Activated CD8-positive, alpha-beta memory T cell treated with anti-CD3 and anti-CD28 coated beads, Interleukin-2, amount 50 U/mL, for 48 hours (primary cell): Measurements from ENCODE around the gene PARVG.

Source experiments
- DNase-seq: peaks from one replicate; pipeline ENCODE4 v3.0.0-alpha.2; 2020

PARVG gene

DNA sequence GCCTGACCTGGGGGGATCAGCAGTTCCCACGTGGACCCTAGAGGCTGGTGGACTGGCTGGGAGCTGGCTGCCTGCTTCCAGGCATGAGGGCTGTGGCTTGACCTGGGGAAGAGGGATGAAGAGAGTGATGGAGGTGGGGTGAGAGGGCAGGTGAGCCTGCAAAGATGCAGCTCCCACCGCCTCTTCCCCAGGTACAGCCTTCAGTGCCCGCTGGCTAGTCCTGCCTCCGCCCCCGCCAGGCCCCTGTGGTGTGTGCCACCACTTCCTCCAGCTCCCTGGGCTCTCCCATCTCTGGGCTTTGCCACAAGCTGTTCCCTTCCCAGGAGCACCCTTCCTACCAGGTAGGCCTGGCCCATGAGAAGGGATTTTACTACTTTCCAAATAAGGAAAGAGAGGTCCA lies 19.1 kb downstream of the PARVG start:
- no peak for DNase-seq

DNA sequence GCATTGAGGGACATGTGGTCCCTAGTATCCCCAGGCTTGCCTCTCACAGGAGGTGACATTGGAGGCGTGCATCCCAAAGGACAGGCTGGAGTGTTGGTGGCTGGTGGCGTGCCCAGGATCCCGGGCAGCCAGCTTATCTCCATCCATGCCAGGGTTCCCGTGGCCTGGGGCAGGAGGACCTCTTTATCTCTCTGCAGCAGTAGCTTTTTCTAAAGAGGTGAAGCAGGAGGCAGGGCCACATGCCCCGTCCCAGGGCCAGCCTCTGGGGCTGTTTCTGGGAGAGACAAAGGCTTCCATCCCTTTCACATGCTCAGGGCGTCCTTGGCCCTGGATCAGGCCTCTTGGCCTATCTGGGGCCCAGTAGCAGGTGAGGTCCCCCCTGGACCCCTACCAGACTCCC lies 19.7 kb downstream of the PARVG start:
- no peak for DNase-seq

DNA sequence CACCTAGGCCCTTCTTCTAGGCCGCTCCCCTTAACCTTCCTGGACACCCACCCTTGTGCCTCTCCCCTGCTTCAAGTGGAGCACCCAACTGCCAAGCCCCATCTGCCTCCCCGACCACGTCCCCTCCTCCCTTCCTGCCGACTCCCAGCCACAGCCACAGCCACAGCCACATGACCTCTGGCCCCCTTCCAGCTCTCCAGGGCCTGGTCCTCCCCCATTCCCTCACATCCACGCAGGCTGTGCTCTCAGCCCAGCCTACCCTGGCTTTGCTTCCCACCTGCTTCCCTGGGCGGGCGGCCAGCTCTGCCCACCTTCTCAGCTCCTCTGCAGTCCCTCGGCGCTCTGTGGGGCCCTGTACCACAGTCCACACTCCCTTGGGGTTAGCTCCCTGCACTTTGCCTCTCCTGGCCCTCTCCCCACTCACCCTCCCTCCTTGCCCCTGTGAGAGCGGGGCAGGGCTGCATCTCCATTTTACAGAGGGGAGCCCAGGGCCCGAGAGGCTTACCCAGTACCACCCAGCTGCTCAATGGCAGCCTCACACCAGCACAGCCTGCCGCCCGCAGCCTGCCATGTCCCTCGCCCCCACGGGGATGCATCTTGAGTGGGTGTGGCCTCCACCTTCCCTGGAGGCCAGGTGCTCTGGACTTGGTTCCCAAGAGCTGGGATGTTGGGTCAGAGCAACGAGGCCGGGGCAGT lies 20.3 kb downstream of the PARVG start:
- no peak for DNase-seq

DNA sequence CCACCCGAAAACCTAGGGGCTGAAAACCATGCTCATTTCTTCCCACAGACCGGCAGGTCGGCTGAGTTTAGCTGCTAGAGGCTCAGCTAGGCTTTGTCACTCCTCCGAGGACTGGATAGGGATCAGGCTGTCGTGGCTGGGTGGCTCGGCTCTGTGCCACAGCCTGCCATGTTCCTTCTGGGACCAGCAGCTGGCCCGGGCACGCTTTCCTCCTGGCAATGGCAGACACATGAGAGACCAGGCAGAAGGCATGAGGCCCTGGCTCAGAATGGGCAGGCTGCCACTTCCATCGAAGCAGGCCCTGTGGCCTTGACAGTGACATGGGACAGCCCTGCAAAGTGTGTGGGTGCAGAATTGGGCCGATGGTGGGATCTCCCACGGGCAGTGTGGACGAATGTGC lies 20.9 kb downstream of the PARVG start:
- DNase-seq: no peak

DNA sequence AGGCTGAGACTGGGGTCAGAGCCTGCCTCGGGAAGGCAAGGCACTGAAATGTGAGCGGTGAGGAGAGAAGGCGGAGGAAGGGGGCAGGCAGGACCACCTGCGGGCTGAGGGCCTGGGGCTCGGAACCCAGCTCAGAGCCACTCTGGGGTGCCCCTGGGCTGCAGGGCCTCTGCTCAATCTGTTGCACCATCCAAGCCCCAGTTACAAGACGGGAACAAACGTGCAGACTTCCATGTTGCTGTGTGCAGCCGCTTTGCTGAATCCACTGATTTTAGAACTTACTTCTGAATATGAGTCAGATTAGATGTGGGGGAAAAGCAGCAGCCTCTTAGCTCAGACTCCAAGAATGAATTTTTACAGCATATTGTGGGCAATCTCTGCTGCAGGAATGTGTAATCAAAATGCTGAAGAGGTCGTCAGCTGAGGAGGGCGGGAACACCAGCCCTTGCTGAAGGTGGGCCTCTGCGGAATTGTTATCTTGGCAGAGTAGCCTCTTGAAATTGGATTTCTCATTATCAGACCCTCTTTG lies 21.6 kb downstream of the PARVG start:
- DNase-seq: no peak

DNA sequence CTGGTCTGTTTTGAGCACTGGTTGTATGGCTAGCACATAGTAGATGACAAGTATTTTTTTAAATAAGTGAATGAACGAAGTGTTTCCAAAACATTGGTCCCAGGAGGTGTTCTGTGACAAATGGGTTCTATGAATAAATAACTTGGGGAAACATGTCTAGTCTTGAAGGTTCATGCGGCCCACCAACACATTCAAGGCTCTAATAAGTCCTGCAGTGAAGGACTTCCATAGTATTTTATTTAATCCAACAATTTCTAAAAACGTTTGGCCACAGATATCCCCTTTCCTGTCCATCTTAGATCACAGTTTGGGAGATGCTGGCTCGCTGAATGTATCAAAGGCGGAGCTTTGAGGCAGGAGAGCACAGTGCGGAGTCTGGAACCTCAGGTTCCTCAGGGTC lies 22.5 kb downstream of the PARVG start:
- no peak for DNase-seq

DNA sequence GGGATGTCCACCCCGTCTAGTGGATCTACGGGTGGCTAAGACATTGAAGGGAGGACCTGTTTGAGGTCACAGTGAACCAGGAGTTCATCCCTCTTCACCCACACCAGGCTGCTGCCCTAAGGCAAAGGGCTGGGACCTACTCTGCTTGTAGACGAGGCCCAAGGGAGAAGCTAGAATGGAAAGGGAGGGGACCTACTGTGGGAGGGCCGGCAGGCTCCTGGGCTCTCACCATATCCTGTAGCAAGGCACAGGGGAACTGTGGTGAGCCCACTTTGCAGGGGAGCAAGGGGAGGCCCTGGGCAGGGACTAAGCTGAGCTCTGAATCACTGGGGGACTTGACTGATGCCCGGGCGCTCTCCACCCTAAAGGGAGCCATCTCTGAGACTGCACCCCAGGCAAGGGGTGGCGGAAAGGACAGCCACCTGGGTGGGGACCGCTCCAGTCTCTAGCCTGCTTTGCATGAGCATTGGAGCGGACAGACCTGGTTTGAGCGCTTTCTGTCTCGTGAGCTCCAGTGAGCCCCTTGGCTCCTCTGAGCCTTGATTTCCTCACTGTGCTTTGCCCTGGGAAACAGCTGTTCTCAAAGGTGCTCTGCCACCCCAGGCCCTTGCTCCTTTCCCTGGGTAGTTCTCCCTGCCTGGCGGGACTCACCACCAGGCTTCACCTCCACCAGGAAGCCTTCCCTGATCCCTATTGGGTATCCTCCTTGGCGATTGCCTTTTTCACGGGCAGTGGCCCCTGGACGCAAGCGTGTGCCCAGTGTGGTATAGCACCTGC lies 24.2 kb downstream of the PARVG start:
- DNase-seq: peak; percentile 42

DNA sequence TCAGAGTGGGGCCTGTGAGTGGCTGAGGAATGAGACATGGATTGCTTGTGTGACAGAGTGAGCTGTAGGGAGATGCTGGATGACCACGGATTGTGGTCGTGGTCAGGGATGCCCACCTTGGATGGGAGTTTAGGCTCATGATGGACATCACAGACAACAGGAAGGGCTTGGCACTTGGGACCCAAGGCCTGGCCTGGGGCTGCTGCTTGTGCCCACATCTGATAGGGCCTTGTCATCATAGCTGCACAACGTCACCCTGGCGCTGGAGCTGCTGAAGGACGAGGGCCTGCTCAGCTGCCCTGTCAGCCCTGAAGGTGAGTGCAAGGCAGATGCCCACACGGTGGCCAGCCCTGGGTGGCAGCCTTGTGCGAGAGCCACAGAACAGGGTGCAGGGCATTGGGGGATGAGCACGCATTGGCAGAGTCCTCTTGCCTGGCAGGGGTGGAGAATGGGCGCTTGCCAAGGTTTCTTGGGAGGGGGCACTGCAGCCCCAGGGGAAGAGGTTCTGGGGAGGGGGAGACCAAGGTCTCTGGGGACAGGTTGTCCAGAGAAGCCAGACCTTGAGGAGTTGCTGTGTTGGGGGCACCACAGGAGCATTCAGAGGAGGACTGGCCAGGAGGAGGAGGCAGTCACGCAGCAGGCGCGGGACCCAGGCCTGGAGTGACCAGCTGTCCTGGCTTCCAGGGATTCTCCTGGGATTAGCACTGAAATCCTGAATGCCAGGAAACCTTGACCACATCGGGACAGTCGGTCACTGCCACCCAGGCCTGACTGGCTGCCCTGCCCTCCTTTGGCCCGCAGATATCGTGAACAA lies 25.0 kb downstream of the PARVG start:
- DNase-seq: peak; percentile 37

DNA sequence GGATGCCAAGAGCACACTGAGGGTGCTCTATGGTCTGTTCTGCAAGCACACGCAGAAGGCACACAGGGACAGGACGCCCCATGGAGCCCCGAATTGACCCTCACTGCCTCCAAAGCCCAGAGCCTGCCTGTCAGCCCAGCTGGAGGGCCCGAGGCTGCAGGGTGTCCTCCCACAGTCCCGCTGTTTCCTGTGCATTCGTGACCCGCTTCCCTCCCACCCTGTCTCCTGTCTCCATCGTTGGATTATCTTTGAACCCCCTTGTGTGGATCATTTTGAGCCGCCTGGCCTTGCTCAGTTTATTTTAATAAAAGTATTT lies 25.6 kb downstream of the PARVG start:
- no peak for DNase-seq

DNA sequence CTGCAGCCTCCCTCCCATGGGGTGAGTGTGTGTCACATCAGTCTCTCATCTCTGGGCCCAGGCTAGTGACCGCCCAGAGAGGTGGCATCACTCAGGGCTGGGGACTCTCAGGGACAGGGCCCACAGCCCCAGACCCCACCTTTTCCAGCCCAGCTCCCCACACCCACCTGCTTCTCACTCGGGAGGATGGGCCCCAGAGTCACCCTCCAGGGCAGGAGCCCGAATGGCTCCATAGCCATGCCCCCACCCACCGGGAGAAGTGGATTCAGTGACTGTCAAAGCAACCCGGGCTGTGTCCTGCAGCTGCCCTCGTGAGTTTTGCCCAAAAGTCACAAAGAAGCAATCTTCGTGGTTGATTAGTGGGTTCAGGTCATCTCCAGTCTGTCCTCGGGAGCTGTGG lies 26.0 kb downstream of the PARVG start:
- DNase-seq: no peak

DNA sequence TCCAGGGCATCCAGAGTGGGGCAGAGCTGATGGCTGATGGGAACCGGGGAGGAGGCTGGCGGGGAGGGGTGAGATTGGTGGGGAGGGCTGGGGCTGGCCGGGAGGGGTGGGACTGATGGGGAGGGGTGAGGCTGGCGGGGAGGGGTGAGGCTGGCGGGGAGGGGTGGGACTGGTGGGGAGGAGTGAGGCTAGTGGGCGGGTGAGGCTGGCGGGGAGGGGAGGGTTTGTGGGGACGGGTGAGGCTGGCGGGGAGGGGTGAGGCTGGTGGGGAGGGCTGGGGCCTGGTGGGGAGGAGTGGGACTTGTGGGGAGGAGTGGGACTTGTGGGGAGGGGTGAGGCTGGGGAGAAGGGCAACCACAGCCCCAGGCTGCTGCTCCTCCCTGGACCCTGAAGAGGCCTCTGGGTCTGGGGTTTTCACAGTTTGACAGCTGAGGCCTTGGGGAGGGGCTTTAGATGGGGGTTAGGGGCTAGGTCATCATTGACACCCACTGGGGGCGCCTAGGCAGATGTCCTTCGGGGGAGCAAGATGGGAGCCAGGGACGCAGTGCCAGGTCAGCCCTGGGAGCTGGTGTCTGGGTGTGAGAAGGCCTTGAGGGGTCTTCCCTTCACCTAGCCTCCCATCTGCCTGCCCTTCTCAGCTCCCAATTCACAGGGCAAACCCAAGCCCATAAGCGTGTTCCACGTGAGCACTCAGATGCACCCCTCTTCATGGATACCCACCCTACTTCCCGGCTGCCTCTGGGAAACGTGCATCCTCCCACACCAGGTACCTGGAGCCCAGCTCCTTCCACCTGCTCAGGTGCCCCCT lies 26.7 kb downstream of the PARVG start:
- no peak for DNase-seq

DNA sequence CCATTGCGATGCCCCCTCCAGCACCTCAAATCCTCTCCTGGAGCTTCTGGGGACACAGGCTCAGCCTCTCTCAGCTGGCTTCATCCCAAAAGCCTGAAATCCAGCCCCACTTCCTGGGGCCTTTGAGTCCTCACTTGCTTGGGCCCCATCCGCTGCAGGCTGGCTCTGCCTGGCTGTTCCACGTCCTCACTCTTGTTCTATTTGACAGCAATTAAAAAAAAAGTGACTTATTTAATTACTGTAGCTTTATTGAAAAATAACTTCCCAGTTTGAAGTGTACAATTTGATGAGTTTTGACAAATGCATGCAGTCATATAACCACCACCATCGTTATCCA lies 27.2 kb downstream of the PARVG start:
- no peak for DNase-seq

DNA sequence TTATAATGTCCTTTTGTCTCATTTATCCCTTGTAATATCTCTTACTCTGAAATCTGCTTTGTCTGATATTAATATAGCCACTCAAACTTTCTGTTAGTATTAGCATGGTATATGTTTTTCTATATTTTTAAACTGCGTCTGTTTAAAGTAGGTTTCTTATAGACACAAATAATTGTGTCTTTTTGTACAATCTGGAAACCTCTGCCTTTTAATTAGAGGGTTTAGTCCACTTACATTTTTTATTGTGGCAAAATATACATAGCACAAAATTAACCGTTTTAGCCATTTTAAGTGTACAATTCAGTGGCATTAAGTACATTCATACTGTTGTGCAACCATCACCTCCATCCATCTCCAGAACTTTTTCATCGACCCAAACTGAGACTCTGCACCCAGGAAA lies 28.6 kb downstream of the PARVG start:
- no peak for DNase-seq

DNA sequence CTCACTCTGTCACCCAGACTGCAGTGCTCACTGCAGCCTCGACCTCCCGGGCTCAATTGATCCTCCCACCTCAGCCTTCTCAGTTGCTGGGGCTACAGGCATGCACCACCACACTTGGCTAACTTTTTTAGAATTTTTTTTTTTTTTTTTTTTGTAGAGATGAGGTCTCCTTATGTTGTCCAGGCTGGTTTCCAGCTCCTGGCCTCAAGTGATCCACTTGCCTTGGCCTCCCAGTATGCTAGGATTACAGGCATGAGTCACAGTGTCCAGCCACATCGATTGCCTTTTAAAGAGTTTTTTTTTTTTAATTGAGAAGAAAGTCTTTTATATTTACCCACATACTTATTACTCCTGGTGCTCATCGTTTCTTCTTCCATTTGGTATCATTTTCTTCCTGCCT lies 30.0 kb downstream of the PARVG start:
- no peak for DNase-seq

DNA sequence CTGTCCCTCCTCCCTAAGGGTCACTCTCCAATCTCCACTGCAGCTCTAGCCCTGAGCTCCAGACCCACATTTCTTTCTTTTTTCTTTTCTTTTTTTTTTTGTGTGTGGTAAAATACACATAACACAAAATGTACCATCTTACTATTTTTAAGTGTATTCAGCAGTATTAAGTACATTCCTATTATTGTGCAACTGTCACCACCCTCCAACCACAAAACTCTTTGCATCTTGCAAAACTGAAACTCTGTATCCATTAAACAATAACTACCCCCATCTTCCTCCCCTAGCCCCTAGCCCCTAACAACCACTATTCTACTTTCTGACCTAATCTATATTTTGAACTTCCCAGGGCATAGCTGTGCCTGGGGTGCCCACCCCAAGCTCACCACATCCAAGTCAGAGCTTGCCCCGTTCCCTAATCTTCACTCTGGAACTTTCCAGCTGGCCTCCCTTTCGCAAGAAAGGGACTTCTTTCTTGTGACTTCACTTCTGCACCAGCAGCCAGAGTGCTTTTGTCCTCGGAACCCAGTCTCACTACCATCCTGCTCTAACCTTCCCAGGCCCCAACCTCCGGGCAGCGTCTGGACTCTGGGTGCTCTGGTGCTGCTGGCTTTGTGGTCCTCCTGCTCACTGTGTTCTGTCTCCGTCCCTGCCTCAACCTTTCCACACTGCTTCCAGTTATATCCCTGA lies 30.7 kb downstream of the PARVG start:
- DNase-seq: no peak

DNA sequence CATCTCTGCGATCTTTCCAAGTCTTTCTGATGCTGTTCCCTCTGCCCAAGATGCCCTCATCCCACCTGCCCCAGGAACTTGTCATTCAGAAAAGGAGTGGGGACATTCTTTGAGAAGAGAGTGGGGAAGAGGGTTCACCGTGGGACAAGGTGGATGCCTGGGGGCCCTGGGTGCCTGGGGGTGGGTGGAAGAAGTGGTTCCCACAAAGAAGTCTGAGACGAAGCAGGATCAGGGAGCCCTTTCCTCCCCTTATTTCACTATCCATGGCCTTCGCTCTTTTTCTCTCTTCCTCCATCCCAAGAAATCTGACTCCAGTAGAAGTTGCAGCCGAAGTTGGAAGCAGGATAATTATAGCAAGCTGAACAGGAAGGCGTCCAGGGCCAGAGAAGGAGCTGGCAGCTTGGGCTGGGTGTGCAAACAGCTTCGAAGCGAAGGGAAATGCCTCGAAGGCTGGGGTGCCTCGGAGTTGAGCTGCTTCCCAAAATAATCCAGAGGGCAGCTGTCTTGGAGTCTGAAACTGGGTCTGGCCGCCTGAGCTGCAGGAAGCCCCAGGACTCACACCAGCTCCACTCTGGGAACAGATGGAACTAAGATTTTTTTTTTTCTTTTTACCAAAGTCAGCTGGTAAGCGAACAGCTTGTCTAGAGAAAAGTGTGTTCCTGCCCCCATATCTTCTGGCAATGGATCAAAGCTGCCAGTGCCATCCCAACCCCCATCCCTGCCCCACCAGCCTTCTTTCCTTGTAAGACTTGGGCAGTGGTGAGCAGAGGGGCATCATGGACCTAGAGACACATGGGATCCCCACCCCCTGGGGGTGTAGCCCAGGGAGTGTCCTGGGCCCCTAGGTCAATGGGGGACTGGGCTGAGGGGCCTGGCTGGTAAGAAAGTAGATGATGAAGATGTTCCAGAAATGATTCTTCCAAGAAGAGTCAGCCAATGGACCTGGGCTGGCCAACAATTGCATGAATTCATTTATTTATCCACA lies 31.5 kb downstream of the PARVG start:
- no peak for DNase-seq

DNA sequence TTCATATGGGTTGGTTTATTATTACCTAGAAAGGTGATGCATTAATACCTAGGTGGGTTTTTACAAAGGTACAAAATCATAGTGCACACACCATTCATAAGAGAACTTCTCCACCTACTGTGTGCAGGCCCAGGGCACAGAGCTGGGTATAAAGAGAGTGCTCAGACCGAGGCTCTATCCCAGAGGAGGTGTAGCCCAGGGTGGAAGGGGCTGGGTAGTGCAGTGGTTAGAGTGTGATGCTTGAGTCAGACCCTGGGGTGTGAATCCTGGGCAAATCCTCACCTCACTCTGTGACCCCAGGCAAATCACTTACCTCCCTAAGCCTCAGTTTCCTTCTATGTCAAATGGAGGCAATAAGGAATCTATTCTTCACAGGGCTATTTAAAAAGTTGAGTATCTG lies 32.2 kb downstream of the PARVG start:
- DNase-seq: no peak

DNA sequence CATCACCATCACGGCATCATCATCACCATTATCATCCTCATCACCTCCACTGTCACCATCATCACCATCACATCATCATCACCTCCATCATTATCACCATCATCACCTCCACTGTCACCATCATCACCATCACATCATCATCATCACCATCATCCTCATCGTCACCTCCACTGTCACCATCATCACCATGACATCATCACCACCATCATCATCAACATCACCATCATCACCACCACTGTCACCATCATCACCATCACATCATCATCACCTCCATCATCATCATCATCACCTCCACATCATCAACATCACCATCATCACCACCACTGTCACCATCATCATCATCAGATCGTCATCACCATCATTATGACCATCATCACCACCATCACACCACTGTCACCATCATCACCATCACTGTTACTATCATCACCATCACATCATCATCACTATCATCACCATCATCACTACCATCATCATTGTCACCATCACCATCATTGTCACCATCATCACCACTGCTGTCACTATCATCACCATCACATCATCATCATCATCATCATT lies 32.8 kb downstream of the PARVG start:
- no peak for DNase-seq

DNA sequence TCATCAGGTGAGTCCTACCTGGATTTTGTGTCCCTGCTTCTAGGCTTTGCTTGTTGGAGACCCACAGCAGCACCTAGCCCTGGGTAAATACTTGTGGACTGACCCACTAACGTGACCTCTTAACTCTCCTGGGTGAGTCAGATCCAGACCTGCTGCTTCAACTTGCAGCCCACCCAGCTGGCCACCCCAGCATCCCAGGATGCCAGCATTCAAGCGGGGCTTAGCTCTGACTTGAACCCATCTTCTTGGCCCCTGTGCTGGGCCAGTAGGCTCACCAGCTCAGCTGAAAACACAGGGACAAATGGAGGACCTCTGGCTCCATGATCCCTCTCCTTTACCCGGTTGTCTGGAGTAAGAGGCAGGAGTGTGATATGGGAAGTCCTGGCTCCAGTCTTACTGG lies 33.5 kb downstream of the PARVG start:
- DNase-seq: no peak

DNA sequence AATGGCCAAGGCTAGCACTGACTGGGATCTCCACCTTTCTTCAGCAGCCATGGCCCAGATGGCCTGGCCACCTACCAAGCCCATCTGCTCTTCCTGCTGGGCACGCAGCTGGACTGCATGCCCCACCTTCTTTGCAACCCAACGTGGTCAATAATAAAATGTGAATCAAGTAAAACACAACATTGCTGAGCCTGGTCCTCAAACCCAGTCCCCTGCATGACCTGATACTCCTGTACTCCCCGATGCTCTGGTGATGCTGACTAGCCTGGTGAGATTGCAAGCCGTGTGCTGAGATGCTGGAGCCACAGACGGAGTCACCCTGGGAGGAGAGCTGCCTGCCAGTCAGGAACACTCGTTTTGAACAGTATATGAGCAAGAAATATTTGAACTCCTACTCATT lies 34.0 kb downstream of the PARVG start:
- no peak for DNase-seq

DNA sequence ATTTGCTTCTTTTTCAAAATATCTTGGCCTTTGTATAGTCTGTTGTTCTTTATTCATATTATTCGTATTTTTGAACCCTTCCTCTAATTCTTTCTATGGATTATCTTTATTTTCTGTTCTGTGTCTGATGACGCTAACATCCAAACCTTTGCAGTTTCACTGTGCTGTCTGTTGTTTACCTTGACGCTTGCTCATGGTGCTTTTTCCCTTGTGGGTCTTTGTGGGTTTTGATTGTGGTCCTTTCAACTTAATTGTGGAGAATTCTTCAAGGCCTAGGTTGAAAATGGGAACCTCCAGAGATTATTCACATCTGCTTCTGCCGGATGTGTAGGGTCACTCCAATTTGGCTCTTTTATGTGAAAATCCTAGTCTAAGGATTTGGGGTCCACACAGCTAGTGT lies 34.6 kb downstream of the PARVG start:
- no peak for DNase-seq
